Measurements from ENCODE around the gene TGM1. TPM values are rescaled to one million over a fixed set of nuclear protein-coding genes. Genes with fewer than 3 reads are reported as not detected.

The TGM1 gene
- total RNA-seq, 1 experiment from 2014 or later = 1.2 TPM

Other genes with a start within 250 kb of the TGM1 start
- 0.40 to 0.58 TPM (median 0.50 TPM) in 5 replicates for gene CARMIL3, start 211.2 kb downstream of the TGM1 start, total RNA-seq (2022; extraction: Qiagen RNA extraction)
- 0.05 TPM in 1 of 5 replicates, not detected in the others for gene CPNE6, start 191.6 kb downstream of the TGM1 start, total RNA-seq (2022; extraction: Qiagen RNA extraction)
- 15.8 to 22.3 TPM (median 20.7 TPM) in 5 replicates for gene PCK2, start 168.9 kb downstream of the TGM1 start, total RNA-seq (2022; extraction: Qiagen RNA extraction)
- gene DCAF11, start 148.4 kb downstream of the TGM1 start, total RNA-seq (2022; extraction: Qiagen RNA extraction) = 19.4 to 24.7 TPM (median 20.5 TPM) in 5 replicates
- 0.60 to 1.1 TPM (median 0.97 TPM) in 5 replicates for gene NRL, start 148.2 kb downstream of the TGM1 start, total RNA-seq (2022; extraction: Qiagen RNA extraction)
- 0.07 to 0.15 TPM in 2 of 5 replicates, not detected in the others for gene FITM1, start 132.5 kb downstream of the TGM1 start, total RNA-seq (2022; extraction: Qiagen RNA extraction)
- 161 to 192 TPM (median 170 TPM) in 5 replicates for gene PSME1, start 127.0 kb downstream of the TGM1 start, total RNA-seq (2022; extraction: Qiagen RNA extraction)
- gene EMC9, start 121.6 kb downstream of the TGM1 start, total RNA-seq (2022; extraction: Qiagen RNA extraction) = 49.0 to 66.1 TPM (median 64.4 TPM) in 5 replicates
- 158 to 201 TPM (median 173 TPM) in 5 replicates for gene PSME2, start 116.6 kb downstream of the TGM1 start, total RNA-seq (2022; extraction: Qiagen RNA extraction)
- 19.4 to 37.6 TPM (median 29.7 TPM) in 5 replicates for gene RNF31, start 115.7 kb downstream of the TGM1 start, total RNA-seq (2022; extraction: Qiagen RNA extraction)
- 17.6 to 21.5 TPM (median 19.7 TPM) in 5 replicates for gene IRF9, start 101.9 kb downstream of the TGM1 start, total RNA-seq (2022; extraction: Qiagen RNA extraction)
- gene REC8, start 91.1 kb downstream of the TGM1 start, total RNA-seq (2022; extraction: Qiagen RNA extraction) = 2.6 to 8.3 TPM (median 4.8 TPM) in 5 replicates
- gene IPO4, start 74.4 kb downstream of the TGM1 start, total RNA-seq (2022; extraction: Qiagen RNA extraction) = 78.9 to 89.8 TPM (median 88.2 TPM) in 5 replicates
- gene TM9SF1, start 67.7 kb downstream of the TGM1 start, total RNA-seq (2022; extraction: Qiagen RNA extraction) = 62.6 to 70.9 TPM (median 69.7 TPM) in 5 replicates
- gene TSSK4, start 57.5 kb downstream of the TGM1 start, total RNA-seq (2022; extraction: Qiagen RNA extraction) = not detected in 5 replicates
- gene CHMP4A, start 49.7 kb downstream of the TGM1 start, total RNA-seq (2022; extraction: Qiagen RNA extraction) = 75.4 to 107 TPM (median 77.3 TPM) in 5 replicates
- 30.3 to 32.5 TPM (median 31.5 TPM) in 5 replicates for gene MDP1, start 47.1 kb downstream of the TGM1 start, total RNA-seq (2022; extraction: Qiagen RNA extraction)
- 441 to 466 TPM (median 453 TPM) in 5 replicates for gene NEDD8, start 30.8 kb downstream of the TGM1 start, total RNA-seq (2022; extraction: Qiagen RNA extraction)
- gene GMPR2, start 30.2 kb downstream of the TGM1 start, total RNA-seq (2022; extraction: Qiagen RNA extraction) = 55.1 to 62.8 TPM (median 56.6 TPM) in 5 replicates
- gene TINF2, start 20.6 kb downstream of the TGM1 start, total RNA-seq (2022; extraction: Qiagen RNA extraction) = 34.5 to 39.1 TPM (median 37.5 TPM) in 5 replicates
- 14.9 to 18.6 TPM (median 18.0 TPM) in 5 replicates for gene RABGGTA, start 8.4 kb upstream of the TGM1 start, total RNA-seq (2022; extraction: Qiagen RNA extraction)
- 11.3 to 14.7 TPM (median 12.9 TPM) in 5 replicates for gene DHRS1, start 36.6 kb upstream of the TGM1 start, total RNA-seq (2022; extraction: Qiagen RNA extraction)
- gene NOP9, start 36.7 kb upstream of the TGM1 start, total RNA-seq (2022; extraction: Qiagen RNA extraction) = 14.5 to 19.5 TPM (median 17.5 TPM) in 5 replicates
- 0.18 to 0.66 TPM (median 0.20 TPM) in 5 replicates for gene CIDEB, start 44.8 kb upstream of the TGM1 start, total RNA-seq (2022; extraction: Qiagen RNA extraction)
- gene LTB4R2, start 47.0 kb upstream of the TGM1 start, total RNA-seq (2022; extraction: Qiagen RNA extraction) = 2.2 to 6.0 TPM (median 5.7 TPM) in 5 replicates
- gene LTB4R, start 48.3 kb upstream of the TGM1 start, total RNA-seq (2022; extraction: Qiagen RNA extraction) = 3.7 to 7.0 TPM (median 6.4 TPM) in 5 replicates
- not detected in 5 replicates for gene ADCY4, start 71.9 kb upstream of the TGM1 start, total RNA-seq (2022; extraction: Qiagen RNA extraction)
- gene RIPK3, start 76.8 kb upstream of the TGM1 start, total RNA-seq (2022; extraction: Qiagen RNA extraction) = not detected in 5 replicates
- 0.10 to 0.41 TPM (median 0.23 TPM) in 5 replicates for gene NFATC4, start 105.0 kb upstream of the TGM1 start, total RNA-seq (2022; extraction: Qiagen RNA extraction)
- 0.15 to 0.25 TPM (median 0.21 TPM) in 5 replicates for gene NYNRIN, start 135.8 kb upstream of the TGM1 start, total RNA-seq (2022; extraction: Qiagen RNA extraction)
- 0.81 to 1.5 TPM (median 1.4 TPM) in 5 replicates for gene CBLN3, start 166.5 kb upstream of the TGM1 start, total RNA-seq (2022; extraction: Qiagen RNA extraction)
- gene KHNYN, start 166.8 kb upstream of the TGM1 start, total RNA-seq (2022; extraction: Qiagen RNA extraction) = 23.0 to 32.2 TPM (median 27.1 TPM) in 5 replicates
- gene SDR39U1, start 179.6 kb upstream of the TGM1 start, total RNA-seq (2022; extraction: Qiagen RNA extraction) = 42.4 to 55.2 TPM (median 51.6 TPM) in 5 replicates
- gene CMA1, start 245.1 kb upstream of the TGM1 start, total RNA-seq (2022; extraction: Qiagen RNA extraction) = not detected in 5 replicates